WTC11 (cell line): Measurements from ENCODE around the gene KCNG2.

Experiments used
- ATF1 ChIP-seq: sonication (generic); formaldehyde crosslinking; IDR thresholded peaks from 2 replicates; pipeline ENCODE4 v1.8.1; 2023; ENCODE audit warnings: mild to moderate bottlenecking, moderate library complexity, missing genetic modification reagents
- ETV6 ChIP-seq: sonication (generic); formaldehyde crosslinking; IDR thresholded peaks from 2 replicates; pipeline ENCODE4 v1.8.1; 2022; ENCODE audit warnings: mild to moderate bottlenecking, missing genetic modification reagents
- FOXK1 ChIP-seq: sonication (generic); formaldehyde crosslinking; IDR thresholded peaks from 2 replicates; pipeline ENCODE4 v1.8.0; 2022; ENCODE audit warnings: mild to moderate bottlenecking, moderate library complexity, missing genetic modification reagents
- KAT7 ChIP-seq: sonication (generic); formaldehyde crosslinking; IDR thresholded peaks from 2 replicates; pipeline ENCODE4 v1.8.1; 2023; ENCODE audit warnings: missing genetic modification reagents, mild to moderate bottlenecking, borderline replicate concordance
- NFYB ChIP-seq: sonication (generic); formaldehyde crosslinking; conservative IDR thresholded peaks from 2 replicates; pipeline ENCODE4 v1.8.0; 2022; ENCODE audit warnings: low read depth, missing genetic modification reagents
- ZNF416 ChIP-seq: fragments of 250-450 bp; sonication (Bioruptor Pico); IDR thresholded peaks from 2 replicates; pipeline ENCODE4 v1.9.0; 2021; ENCODE audit warnings: mild to moderate bottlenecking, inconsistent platforms
- TF ChIP-seq, protein P1 (sequence below): fragments of 200-600 bp; IDR thresholded peaks from 2 replicates; pipeline ENCODE4 v1.8.0; 2022; ENCODE audit warnings: antibody characterized with exemption
- TF ChIP-seq, protein P2 (sequence below): sonication (generic); formaldehyde crosslinking; IDR thresholded peaks from 2 replicates; pipeline ENCODE4 v1.8.0; 2022; ENCODE audit warnings: mild to moderate bottlenecking, missing genetic modification reagents
- TF ChIP-seq, protein P3 (sequence below): sonication (generic); formaldehyde crosslinking; IDR thresholded peaks from 2 replicates; pipeline ENCODE4 v1.8.1; 2022; ENCODE audit warnings: low read depth, mild to moderate bottlenecking, moderate library complexity, missing genetic modification reagents, borderline replicate concordance
- TF ChIP-seq, protein P4 (sequence below): sonication (generic); formaldehyde crosslinking; IDR thresholded peaks from 2 replicates; pipeline ENCODE4 v1.8.1; 2023; ENCODE audit warnings: mild to moderate bottlenecking, missing genetic modification reagents, moderate library complexity
- TF ChIP-seq, protein P5 (sequence below): sonication (generic); formaldehyde crosslinking; conservative IDR thresholded peaks from 2 replicates; pipeline ENCODE4 v1.8.1; 2023; ENCODE audit warnings: mild to moderate bottlenecking, low read depth, missing genetic modification reagents, moderate library complexity
- TF ChIP-seq, protein P6 (sequence below): sonication (generic); formaldehyde crosslinking; IDR thresholded peaks from 2 replicates; pipeline ENCODE4 v1.8.0; 2022; ENCODE audit warnings: missing genetic modification reagents

DNA sequence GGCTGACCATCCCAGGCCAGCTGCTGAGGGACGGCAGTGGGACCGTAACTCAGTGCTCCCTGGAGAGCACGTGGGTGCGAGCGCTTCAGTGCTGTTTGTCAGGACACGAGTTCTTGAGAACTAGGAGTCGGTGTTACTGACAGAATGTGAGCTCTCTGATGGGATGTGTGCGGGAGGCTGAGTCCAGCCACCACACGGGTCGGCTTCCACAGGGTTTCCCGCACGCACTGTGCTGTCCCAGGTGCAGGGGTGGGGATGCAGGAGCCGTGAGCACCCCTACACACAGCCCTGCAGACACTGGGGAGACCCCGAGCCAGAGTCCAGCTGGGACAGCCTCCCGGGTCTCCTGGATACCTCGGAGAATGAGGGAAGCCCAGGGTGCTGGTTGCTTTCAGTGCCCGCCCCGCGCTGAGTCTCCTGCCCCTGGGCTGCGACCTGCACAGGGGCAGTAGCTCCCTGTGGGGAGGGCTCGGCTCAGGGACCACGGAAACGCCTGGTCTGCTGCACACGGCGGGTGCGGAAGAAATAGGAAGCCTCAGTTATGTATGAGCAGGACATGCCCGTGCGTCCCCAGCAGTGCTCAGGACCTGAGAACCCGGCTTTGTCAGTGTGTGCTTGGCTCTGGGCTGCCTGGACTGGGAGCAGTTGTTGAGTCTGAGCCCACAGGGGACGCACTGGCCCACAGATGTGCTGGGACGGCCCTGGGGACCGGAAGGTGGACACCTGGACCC lies 71.2 kb downstream of the KCNG2 start:
- TF ChIP-seq, protein P1, sequence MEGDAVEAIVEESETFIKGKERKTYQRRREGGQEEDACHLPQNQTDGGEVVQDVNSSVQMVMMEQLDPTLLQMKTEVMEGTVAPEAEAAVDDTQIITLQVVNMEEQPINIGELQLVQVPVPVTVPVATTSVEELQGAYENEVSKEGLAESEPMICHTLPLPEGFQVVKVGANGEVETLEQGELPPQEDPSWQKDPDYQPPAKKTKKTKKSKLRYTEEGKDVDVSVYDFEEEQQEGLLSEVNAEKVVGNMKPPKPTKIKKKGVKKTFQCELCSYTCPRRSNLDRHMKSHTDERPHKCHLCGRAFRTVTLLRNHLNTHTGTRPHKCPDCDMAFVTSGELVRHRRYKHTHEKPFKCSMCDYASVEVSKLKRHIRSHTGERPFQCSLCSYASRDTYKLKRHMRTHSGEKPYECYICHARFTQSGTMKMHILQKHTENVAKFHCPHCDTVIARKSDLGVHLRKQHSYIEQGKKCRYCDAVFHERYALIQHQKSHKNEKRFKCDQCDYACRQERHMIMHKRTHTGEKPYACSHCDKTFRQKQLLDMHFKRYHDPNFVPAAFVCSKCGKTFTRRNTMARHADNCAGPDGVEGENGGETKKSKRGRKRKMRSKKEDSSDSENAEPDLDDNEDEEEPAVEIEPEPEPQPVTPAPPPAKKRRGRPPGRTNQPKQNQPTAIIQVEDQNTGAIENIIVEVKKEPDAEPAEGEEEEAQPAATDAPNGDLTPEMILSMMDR = no peak
- TF ChIP-seq, protein P2, sequence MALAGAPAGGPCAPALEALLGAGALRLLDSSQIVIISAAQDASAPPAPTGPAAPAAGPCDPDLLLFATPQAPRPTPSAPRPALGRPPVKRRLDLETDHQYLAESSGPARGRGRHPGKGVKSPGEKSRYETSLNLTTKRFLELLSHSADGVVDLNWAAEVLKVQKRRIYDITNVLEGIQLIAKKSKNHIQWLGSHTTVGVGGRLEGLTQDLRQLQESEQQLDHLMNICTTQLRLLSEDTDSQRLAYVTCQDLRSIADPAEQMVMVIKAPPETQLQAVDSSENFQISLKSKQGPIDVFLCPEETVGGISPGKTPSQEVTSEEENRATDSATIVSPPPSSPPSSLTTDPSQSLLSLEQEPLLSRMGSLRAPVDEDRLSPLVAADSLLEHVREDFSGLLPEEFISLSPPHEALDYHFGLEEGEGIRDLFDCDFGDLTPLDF (CRISPR knock-in tag) = no peak
- TF ChIP-seq, protein P3, sequence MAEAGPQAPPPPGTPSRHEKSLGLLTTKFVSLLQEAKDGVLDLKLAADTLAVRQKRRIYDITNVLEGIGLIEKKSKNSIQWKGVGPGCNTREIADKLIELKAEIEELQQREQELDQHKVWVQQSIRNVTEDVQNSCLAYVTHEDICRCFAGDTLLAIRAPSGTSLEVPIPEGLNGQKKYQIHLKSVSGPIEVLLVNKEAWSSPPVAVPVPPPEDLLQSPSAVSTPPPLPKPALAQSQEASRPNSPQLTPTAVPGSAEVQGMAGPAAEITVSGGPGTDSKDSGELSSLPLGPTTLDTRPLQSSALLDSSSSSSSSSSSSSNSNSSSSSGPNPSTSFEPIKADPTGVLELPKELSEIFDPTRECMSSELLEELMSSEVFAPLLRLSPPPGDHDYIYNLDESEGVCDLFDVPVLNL = no peak
- TF ChIP-seq KAT7 (CRISPR knock-in tag) = no peak
- TF ChIP-seq, protein P4, sequence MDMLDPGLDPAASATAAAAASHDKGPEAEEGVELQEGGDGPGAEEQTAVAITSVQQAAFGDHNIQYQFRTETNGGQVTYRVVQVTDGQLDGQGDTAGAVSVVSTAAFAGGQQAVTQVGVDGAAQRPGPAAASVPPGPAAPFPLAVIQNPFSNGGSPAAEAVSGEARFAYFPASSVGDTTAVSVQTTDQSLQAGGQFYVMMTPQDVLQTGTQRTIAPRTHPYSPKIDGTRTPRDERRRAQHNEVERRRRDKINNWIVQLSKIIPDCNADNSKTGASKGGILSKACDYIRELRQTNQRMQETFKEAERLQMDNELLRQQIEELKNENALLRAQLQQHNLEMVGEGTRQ (CRISPR knock-in tag) = no peak
- no peak for TF ChIP-seq ATF1 (CRISPR knock-in tag)
- no peak for TF ChIP-seq FOXK1 (CRISPR knock-in tag)
- TF ChIP-seq, protein P5, sequence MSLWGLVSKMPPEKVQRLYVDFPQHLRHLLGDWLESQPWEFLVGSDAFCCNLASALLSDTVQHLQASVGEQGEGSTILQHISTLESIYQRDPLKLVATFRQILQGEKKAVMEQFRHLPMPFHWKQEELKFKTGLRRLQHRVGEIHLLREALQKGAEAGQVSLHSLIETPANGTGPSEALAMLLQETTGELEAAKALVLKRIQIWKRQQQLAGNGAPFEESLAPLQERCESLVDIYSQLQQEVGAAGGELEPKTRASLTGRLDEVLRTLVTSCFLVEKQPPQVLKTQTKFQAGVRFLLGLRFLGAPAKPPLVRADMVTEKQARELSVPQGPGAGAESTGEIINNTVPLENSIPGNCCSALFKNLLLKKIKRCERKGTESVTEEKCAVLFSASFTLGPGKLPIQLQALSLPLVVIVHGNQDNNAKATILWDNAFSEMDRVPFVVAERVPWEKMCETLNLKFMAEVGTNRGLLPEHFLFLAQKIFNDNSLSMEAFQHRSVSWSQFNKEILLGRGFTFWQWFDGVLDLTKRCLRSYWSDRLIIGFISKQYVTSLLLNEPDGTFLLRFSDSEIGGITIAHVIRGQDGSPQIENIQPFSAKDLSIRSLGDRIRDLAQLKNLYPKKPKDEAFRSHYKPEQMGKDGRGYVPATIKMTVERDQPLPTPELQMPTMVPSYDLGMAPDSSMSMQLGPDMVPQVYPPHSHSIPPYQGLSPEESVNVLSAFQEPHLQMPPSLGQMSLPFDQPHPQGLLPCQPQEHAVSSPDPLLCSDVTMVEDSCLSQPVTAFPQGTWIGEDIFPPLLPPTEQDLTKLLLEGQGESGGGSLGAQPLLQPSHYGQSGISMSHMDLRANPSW (CRISPR knock-in tag) = no peak
- TF ChIP-seq ETV6 (CRISPR knock-in tag) = no peak
- TF ChIP-seq, protein P6, sequence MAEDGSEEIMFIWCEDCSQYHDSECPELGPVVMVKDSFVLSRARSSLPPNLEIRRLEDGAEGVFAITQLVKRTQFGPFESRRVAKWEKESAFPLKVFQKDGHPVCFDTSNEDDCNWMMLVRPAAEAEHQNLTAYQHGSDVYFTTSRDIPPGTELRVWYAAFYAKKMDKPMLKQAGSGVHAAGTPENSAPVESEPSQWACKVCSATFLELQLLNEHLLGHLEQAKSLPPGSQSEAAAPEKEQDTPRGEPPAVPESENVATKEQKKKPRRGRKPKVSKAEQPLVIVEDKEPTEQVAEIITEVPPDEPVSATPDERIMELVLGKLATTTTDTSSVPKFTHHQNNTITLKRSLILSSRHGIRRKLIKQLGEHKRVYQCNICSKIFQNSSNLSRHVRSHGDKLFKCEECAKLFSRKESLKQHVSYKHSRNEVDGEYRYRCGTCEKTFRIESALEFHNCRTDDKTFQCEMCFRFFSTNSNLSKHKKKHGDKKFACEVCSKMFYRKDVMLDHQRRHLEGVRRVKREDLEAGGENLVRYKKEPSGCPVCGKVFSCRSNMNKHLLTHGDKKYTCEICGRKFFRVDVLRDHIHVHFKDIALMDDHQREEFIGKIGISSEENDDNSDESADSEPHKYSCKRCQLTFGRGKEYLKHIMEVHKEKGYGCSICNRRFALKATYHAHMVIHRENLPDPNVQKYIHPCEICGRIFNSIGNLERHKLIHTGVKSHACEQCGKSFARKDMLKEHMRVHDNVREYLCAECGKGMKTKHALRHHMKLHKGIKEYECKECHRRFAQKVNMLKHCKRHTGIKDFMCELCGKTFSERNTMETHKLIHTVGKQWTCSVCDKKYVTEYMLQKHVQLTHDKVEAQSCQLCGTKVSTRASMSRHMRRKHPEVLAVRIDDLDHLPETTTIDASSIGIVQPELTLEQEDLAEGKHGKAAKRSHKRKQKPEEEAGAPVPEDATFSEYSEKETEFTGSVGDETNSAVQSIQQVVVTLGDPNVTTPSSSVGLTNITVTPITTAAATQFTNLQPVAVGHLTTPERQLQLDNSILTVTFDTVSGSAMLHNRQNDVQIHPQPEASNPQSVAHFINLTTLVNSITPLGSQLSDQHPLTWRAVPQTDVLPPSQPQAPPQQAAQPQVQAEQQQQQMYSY (CRISPR knock-in tag) = no peak
- TF ChIP-seq NFYB = no peak
- no peak for TF ChIP-seq ZNF416 (CRISPR knock-in tag)
